BE2C (cell line): Measurements from ENCODE around the gene BCL3.

Source experiments
- DNase-seq: peaks from one replicate; pipeline ENCODE4 v3.0.0-alpha.2; 2020
- H3K27me3 ChIP-seq: fragments of 250-450 bp; sonication (Bioruptor Pico); 2 replicates; pipeline ENCODE4 v1.5.1; 2020; ENCODE audit warnings: mild to moderate bottlenecking
- H3K36me3 ChIP-seq: fragments of 250-450 bp; sonication (Bioruptor Pico); 2 replicates; pipeline ENCODE4 v1.5.1; 2020; ENCODE audit warnings: mild to moderate bottlenecking
- H3K4me1 ChIP-seq: fragments of 250-450 bp; sonication (Bioruptor Pico); 2 replicates; pipeline ENCODE4 v1.5.1; 2020
- H3K4me3 ChIP-seq: 2 replicates; pipeline ENCODE4 v1.5.1; 2011; ENCODE audit warnings: low read depth, low read length
- H3K9me3 ChIP-seq: fragments of 250-450 bp; sonication (Bioruptor Pico); 2 replicates; pipeline ENCODE4 v1.5.1; 2020
- TF ChIP-seq, protein P1 (sequence below): IDR thresholded peaks from 2 replicates; pipeline ENCODE4 v1.5.1; 2012; ENCODE audit warnings: mild to moderate bottlenecking, low read depth, low read length

Gene BCL3

DNA sequence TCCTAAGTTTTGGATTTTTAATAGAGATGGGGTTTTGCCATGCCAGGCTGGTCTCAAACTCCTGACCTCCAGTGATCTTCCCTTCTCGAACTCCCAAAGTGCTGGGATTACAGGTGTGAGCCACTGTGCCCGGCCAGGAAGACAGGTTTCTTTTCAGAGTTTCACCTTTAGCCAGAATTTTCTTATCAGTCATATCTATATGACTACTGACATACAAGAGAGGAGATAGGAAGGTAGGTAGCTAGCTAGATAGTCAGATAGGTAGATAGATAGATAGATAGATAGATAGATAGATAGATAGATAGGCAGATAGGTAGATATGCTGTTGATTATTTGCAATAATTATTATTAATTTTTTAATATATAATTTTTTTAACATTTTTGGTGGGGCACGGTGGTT lies 36.8 kb downstream of the BCL3 start:
- H3K27me3 ChIP-seq = peaks cover 4% of the 10 kb centered on the region; the same call in 1 of the 2 replicates
- H3K9me3 ChIP-seq = no peaks in the 10 kb centered on the region
- no peaks in the 10 kb centered on the region for H3K36me3 ChIP-seq
- TF ChIP-seq, protein P1, sequence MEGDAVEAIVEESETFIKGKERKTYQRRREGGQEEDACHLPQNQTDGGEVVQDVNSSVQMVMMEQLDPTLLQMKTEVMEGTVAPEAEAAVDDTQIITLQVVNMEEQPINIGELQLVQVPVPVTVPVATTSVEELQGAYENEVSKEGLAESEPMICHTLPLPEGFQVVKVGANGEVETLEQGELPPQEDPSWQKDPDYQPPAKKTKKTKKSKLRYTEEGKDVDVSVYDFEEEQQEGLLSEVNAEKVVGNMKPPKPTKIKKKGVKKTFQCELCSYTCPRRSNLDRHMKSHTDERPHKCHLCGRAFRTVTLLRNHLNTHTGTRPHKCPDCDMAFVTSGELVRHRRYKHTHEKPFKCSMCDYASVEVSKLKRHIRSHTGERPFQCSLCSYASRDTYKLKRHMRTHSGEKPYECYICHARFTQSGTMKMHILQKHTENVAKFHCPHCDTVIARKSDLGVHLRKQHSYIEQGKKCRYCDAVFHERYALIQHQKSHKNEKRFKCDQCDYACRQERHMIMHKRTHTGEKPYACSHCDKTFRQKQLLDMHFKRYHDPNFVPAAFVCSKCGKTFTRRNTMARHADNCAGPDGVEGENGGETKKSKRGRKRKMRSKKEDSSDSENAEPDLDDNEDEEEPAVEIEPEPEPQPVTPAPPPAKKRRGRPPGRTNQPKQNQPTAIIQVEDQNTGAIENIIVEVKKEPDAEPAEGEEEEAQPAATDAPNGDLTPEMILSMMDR = no peak
- no peak for DNase-seq
- H3K4me3 ChIP-seq = no peak overlapping the region
- no peaks in the 10 kb centered on the region for H3K4me1 ChIP-seq

- Histone ChIP-seq H3K9me3 (no peaks in the 10 kb centered on the region), H3K36me3 (no peaks in the 10 kb centered on the region), H3K4me3 (no peak overlapping the region), H3K27me3 (peaks cover 4% of the 10 kb centered on the region; the same call in 1 of the 2 replicates), H3K4me1 (no peaks in the 10 kb centered on the region)
- DNase-seq = no peak
- TF ChIP-seq, protein P1 = no peak
These were observed 37.5 kb downstream of the BCL3 start for GRCh38 chr19:44785993-44786392.

GRCh38 chr19:44788971-44789370 lies 40.5 kb downstream of the BCL3 start:
- Histone ChIP-seq H3K27me3 (peaks cover 4% of the 10 kb centered on the region; the same call in 1 of the 2 replicates), H3K4me3 (no peak overlapping the region), H3K36me3 (no peaks in the 10 kb centered on the region), H3K4me1 (no peaks in the 10 kb centered on the region), H3K9me3 (no peaks in the 10 kb centered on the region)
- TF ChIP-seq, protein P1 = no peak
- no peak for DNase-seq

DNA sequence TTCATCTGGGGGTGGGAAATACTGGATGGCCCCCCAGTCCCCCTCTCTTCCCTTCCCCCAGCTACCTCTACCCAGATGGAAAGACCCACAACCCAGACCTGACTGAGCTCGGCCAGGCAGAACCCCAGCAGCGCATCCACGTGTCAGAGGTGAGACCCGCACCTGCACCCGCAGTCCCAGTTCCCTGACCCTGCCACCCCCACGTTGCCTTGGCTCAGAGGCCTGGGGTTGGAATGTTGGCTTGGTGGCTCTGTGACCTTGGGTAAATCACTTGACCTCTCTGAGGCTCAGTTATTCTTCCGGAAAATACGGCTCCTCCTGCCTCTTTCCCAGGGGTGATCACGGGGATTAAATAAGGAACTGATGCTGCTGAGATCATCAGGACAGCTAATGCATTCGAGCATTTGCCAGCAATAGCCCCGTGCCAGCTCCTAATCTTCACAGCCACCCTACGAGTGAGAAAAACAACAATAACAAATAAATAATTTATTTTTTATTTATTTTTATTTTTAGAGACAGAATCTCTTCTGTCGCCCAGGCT lies 41.5 kb downstream of the BCL3 start:
- no peak for DNase-seq
- H3K27me3 ChIP-seq = peaks cover 4% of the 10 kb centered on the region; the same call in 1 of the 2 replicates
- H3K4me1 ChIP-seq = no peaks in the 10 kb centered on the region
- TF ChIP-seq, protein P1 = no peak
- H3K9me3 ChIP-seq = no peaks in the 10 kb centered on the region
- no peaks in the 10 kb centered on the region for H3K36me3 ChIP-seq
- no peak overlapping the region for H3K4me3 ChIP-seq

DNA sequence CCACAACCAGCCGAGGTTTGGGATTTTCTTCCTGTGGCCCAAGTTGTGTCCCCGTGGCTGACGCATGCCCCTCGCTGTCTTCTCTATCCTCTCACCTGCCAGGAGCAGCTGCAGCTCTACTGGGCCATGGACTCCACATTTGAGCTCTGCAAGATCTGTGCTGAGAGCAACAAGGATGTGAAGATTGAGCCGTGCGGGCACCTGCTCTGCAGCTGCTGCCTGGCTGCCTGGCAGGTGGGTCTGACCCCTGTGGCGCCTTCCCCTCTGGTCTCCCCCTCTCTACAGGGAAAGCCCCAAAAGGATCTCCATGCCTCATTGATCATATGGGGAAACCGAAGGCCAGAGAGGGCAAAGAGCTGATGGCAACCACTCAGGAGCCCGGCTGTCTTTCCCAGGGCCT lies 43.8 kb downstream of the BCL3 start:
- H3K4me3 ChIP-seq = no peak overlapping the region
- DNase-seq = no peak
- TF ChIP-seq, protein P1 = no peak
- no peaks in the 10 kb centered on the region for H3K27me3 ChIP-seq
- no peaks in the 10 kb centered on the region for H3K9me3 ChIP-seq
- no peaks in the 10 kb centered on the region for H3K4me1 ChIP-seq
- no peaks in the 10 kb centered on the region for H3K36me3 ChIP-seq

DNA sequence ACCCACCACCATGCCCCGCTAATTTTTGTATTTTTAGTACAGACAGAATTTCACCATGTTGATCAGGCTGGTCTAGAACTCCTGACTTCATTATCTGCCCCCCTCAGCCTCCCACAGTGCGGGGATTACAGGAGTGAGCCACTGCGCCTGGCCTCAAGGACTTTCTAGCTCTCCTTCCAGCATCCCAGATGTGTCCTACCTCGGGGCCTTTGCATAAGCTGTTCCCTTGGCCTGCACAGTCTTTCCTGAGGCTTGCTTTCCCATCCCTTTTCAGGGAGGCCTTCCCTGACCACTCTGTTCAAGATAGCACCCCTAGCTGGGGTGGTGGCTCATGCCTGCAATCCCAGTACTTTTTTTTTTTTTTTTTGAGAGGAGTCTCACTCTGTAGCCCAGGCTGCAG lies 46.1 kb downstream of the BCL3 start:
- TF ChIP-seq, protein P1 = no peak

More for the DNA sequence above, 46.1 kb downstream of the BCL3 start:
- Histone ChIP-seq H3K4me1 (no peaks in the 10 kb centered on the region), H3K4me3 (no peak overlapping the region), H3K9me3 (no peaks in the 10 kb centered on the region), H3K27me3 (no peaks in the 10 kb centered on the region), H3K36me3 (no peaks in the 10 kb centered on the region)
- DNase-seq = no peak
